Measurements from ENCODE around the gene OLFML2B.

Gene OLFML2B

GRCh38 chr1:162009501-162010174 lies 14.0 kb downstream of the OLFML2B start:
- Histone ChIP-seq H4K20me1 (ENCODE audit: control insufficient read depth, insufficient read depth, low read depth, low read length) (no peaks in the 10 kb centered on the region), H3K27me3 (ENCODE audit: control insufficient read depth, low read length) (no peaks in the 10 kb centered on the region; the same call in 1 of the 2 replicates), H3K36me3 (ENCODE audit: control insufficient read depth, low read length) (no peaks in the 10 kb centered on the region), H3K9me3 (ENCODE audit: control insufficient read depth, insufficient read depth, low read length) (peaks cover 5% of the 10 kb centered on the region; the same call in 1 of the 2 replicates), H3K4me1 (ENCODE audit: control insufficient read depth, low read length) (no peaks in the 10 kb centered on the region), H3K9me2 (replicated peaks; ENCODE audit: control insufficient read depth, low read length) (no peaks in the 10 kb centered on the region), H3K27ac (ENCODE audit: low read depth, low read length) (no peak overlapping the region), H3K4me2 (ENCODE audit: low read length) (no peak overlapping the region), H3K4me3 (ENCODE audit: low read length) (no peak overlapping the region), H3F3A (ENCODE audit: control insufficient read depth, insufficient read depth) (no peaks in the 10 kb centered on the region), H3K79me2 (ENCODE audit: control insufficient read depth, low read length) (no peaks in the 10 kb centered on the region)
- no peak for TF ChIP-seq CTCF (IDR thresholded peaks at IDR 0.05; ENCODE audit: low read depth, low read length, poor library complexity, severe bottlenecking)
- no peak for TF ChIP-seq EZH2phosphoT487 (IDR thresholded peaks at IDR 0.05; ENCODE audit: borderline replicate concordance, low read length)

- no peaks in the 10 kb centered on the region for H3K36me3 ChIP-seq (ENCODE audit: control insufficient read depth, low read length)
- peaks cover 5% of the 10 kb centered on the region; the same call in 1 of the 2 replicates for H3K9me3 ChIP-seq (ENCODE audit: control insufficient read depth, insufficient read depth, low read length)
- no peaks in the 10 kb centered on the region for H3F3A ChIP-seq (ENCODE audit: control insufficient read depth, insufficient read depth)
- H3K9me2 ChIP-seq (replicated peaks; ENCODE audit: control insufficient read depth, low read length), result no peaks in the 10 kb centered on the region
- H3K79me2 ChIP-seq (ENCODE audit: control insufficient read depth, low read length), result no peaks in the 10 kb centered on the region
- H3K4me2 ChIP-seq (ENCODE audit: low read length), result no peak overlapping the region
- no peak for TF ChIP-seq CTCF (IDR thresholded peaks at IDR 0.05; ENCODE audit: low read depth, low read length, poor library complexity, severe bottlenecking)
- no peak for TF ChIP-seq EZH2phosphoT487 (IDR thresholded peaks at IDR 0.05; ENCODE audit: borderline replicate concordance, low read length)
- no peak overlapping the region for H3K4me3 ChIP-seq (ENCODE audit: low read length)
- no peaks in the 10 kb centered on the region for H3K4me1 ChIP-seq (ENCODE audit: control insufficient read depth, low read length)
- no peaks in the 10 kb centered on the region; the same call in 1 of the 2 replicates for H3K27me3 ChIP-seq (ENCODE audit: control insufficient read depth, low read length)
- H4K20me1 ChIP-seq (ENCODE audit: control insufficient read depth, insufficient read depth, low read depth, low read length), result no peaks in the 10 kb centered on the region
- no peak overlapping the region for H3K27ac ChIP-seq (ENCODE audit: low read depth, low read length)
These were observed 14.9 kb downstream of the OLFML2B start for GRCh38 chr1:162008799-162009198.

- Histone ChIP-seq H3F3A (ENCODE audit: control insufficient read depth, insufficient read depth) (no peaks in the 10 kb centered on the region), H3K79me2 (ENCODE audit: control insufficient read depth, low read length) (no peaks in the 10 kb centered on the region), H3K4me3 (ENCODE audit: low read length) (no peak overlapping the region), H3K9me3 (ENCODE audit: control insufficient read depth, insufficient read depth, low read length) (no peaks in the 10 kb centered on the region), H3K27ac (ENCODE audit: low read depth, low read length) (no peak overlapping the region), H3K27me3 (ENCODE audit: control insufficient read depth, low read length) (peaks cover 2% of the 10 kb centered on the region; the same call in 1 of the 2 replicates), H3K36me3 (ENCODE audit: control insufficient read depth, low read length) (no peaks in the 10 kb centered on the region), H3K4me1 (ENCODE audit: control insufficient read depth, low read length) (no peaks in the 10 kb centered on the region), H3K4me2 (ENCODE audit: low read length) (no peak overlapping the region), H3K9me2 (replicated peaks; ENCODE audit: control insufficient read depth, low read length) (no peaks in the 10 kb centered on the region), H4K20me1 (ENCODE audit: control insufficient read depth, insufficient read depth, low read depth, low read length) (no peaks in the 10 kb centered on the region)
- no peak for TF ChIP-seq EZH2phosphoT487 (IDR thresholded peaks at IDR 0.05; ENCODE audit: borderline replicate concordance, low read length)
- TF ChIP-seq CTCF (IDR thresholded peaks at IDR 0.05; ENCODE audit: low read depth, low read length, poor library complexity, severe bottlenecking), result no peak
These were observed 16.2 kb downstream of the OLFML2B start for GRCh38 chr1:162007466-162007865.
